Measurements from ENCODE around the gene DOC2A. TPM values are rescaled to one million over a fixed set of nuclear protein-coding genes. Genes with fewer than 3 reads are reported as not detected.

Gene DOC2A
- total and polyA plus RNA-seq, 4 donors, result 0.09 to 0.22 (median 0.17) TPM; not detected in 1

GRCh38 chr16:29961479-29962343 lies 49.1 kb downstream of the DOC2A start, which contains the start of gene TMEM219:
TMEM219 (plus strand) TSS chr16:29962079; CDS start chr16:29963144, 1,065 bp downstream.
- H3K27ac ChIP-seq (ENCODE audit: low read depth in 1 of 2, low read length in 2 of 2), result peak within 1 kb of the TSS; percentile 65 to 86
- H3K36me3 ChIP-seq (ENCODE audit: control insufficient read depth in 4 of 4, insufficient read depth in 3 of 4, low read depth in 1 of 4, low read length in 3 of 4), result no peaks in the 10 kb centered on the region
- WGBS, result 1% methylated on average over 75 of the region's 75 CpGs
- H3K4me1 ChIP-seq (ENCODE audit: control insufficient read depth in 4 of 4, insufficient read depth in 4 of 4, low read length in 3 of 4), result peaks cover 2 to 22% (median 13%) of the 10 kb centered on the region in 4 donors
- no peaks in the 10 kb centered on the region for H3K9me3 ChIP-seq (ENCODE audit: control insufficient read depth in 4 of 4, low read length in 3 of 4)
- no peaks in the 10 kb centered on the region for H3K27me3 ChIP-seq (ENCODE audit: control insufficient read depth in 4 of 4, insufficient read depth in 4 of 4, low read length in 3 of 4)
- peak; percentile 89 for DNase-seq (ENCODE audit: low spot score)
- H3K9ac ChIP-seq (ENCODE audit: low read depth in 1 of 2, low read length in 2 of 2), result peak within 1 kb of the TSS; percentile 78 to 90
- peak; percentile 16 for TF ChIP-seq NR2F2 (IDR thresholded peaks at IDR 0.05)
- peak; percentile 49 for TF ChIP-seq CTCF (IDR thresholded peaks at IDR 0.05; ENCODE audit: low read depth, low read length, missing input control)
- no peak for TF ChIP-seq SP1 (IDR thresholded peaks at IDR 0.05)
- TF ChIP-seq HNF4A (conservative IDR thresholded peaks at IDR 0.05), result peak in 1 of 2 donors; percentile 42
- no peak for TF ChIP-seq ATF3 (IDR thresholded peaks at IDR 0.05)
- TF ChIP-seq FOXA2 (IDR thresholded peaks at IDR 0.05), result no peak
- TF ChIP-seq GABPA (IDR thresholded peaks at IDR 0.05 in 1 of 2, conservative IDR thresholded peaks at IDR 0.05 in 1 of 2), result peak in 1 of 2 donors; percentile 2
- TF ChIP-seq REST (IDR thresholded peaks at IDR 0.05), result no peak
- TF ChIP-seq RAD21 (IDR thresholded peaks at IDR 0.05), result peak; percentile 19 to 49
- no peak for TF ChIP-seq MAX (IDR thresholded peaks at IDR 0.05)
- peak; percentile 64 for TF ChIP-seq TAF1 (conservative IDR thresholded peaks at IDR 0.05)
- TF ChIP-seq HNF4G (IDR thresholded peaks at IDR 0.05), result no peak
- peak within 1 kb of the TSS; percentile 74 to 90 (median 81) for H3K4me3 ChIP-seq (ENCODE audit: low read depth in 1 of 3, low read length in 3 of 3)

- no peaks in the 10 kb centered on the region for H3K27me3 ChIP-seq (ENCODE audit: control insufficient read depth in 4 of 4, insufficient read depth in 4 of 4, low read length in 3 of 4)
- no peaks in the 10 kb centered on the region for H3K36me3 ChIP-seq (ENCODE audit: control insufficient read depth in 4 of 4, insufficient read depth in 3 of 4, low read depth in 1 of 4, low read length in 3 of 4)
- H3K4me1 ChIP-seq (ENCODE audit: control insufficient read depth in 4 of 4, insufficient read depth in 4 of 4, low read length in 3 of 4), result peaks cover 2 to 22% (median 13%) of the 10 kb centered on the region in 4 donors
- H3K4me3 ChIP-seq (ENCODE audit: low read depth in 1 of 3, low read length in 3 of 3), result peak overlapping the region in 2 of 3 donors; percentile 81 to 90
- peak overlapping the region; percentile 5 to 52 for H3K9ac ChIP-seq (ENCODE audit: low read depth in 1 of 2, low read length in 2 of 2)
- no peak for DNase-seq (ENCODE audit: low spot score)
- H3K9me3 ChIP-seq (ENCODE audit: control insufficient read depth in 4 of 4, low read length in 3 of 4), result no peaks in the 10 kb centered on the region
- WGBS, result 66% methylated on average over 10 of the region's 10 CpGs
- peak overlapping the region in 1 of 2 donors; percentile 65 for H3K27ac ChIP-seq (ENCODE audit: low read depth in 1 of 2, low read length in 2 of 2)
- TF ChIP-seq ZBTB33 (IDR thresholded peaks at IDR 0.05), result no peak
- TF ChIP-seq MAX (IDR thresholded peaks at IDR 0.05), result no peak
- no peak for TF ChIP-seq SP1 (IDR thresholded peaks at IDR 0.05)
- TF ChIP-seq CTCF (IDR thresholded peaks at IDR 0.05; ENCODE audit: low read depth, low read length, missing input control), result no peak
- no peak for TF ChIP-seq JUND (IDR thresholded peaks at IDR 0.05)
- no peak for TF ChIP-seq HNF4G (IDR thresholded peaks at IDR 0.05)
- TF ChIP-seq EGR1 (IDR thresholded peaks at IDR 0.05; ENCODE audit: low read depth in 2 of 2), result no peak
- no peak for TF ChIP-seq FOXA1 (IDR thresholded peaks at IDR 0.05)
- no peak for TF ChIP-seq RXRA (IDR thresholded peaks at IDR 0.05)
- TF ChIP-seq ATF3 (IDR thresholded peaks at IDR 0.05), result no peak
- no peak for TF ChIP-seq YY1 (IDR thresholded peaks at IDR 0.05)
These were observed 49.7 kb downstream of the DOC2A start for GRCh38 chr16:29961127-29961478.
